ENCODE results near the gene FEN1. TPM values are rescaled to one million over a fixed set of nuclear protein-coding genes. Genes with fewer than 3 reads are reported as not detected.

FEN1 gene
- total RNA-seq, 1 donor from 2014 or later: 19.8 TPM

GRCh38 chr11:61778920-61779650 lies 13.6 kb upstream of the FEN1 start:
- no peak for TF ChIP-seq CTCF (IDR thresholded peaks at IDR 0.05)
- Mint-ChIP-seq H3K27ac (ENCODE audit: unreplicated experiment) (no peak overlapping the region), H3K36me3 (ENCODE audit: unreplicated experiment) (no peaks in the 10 kb centered on the region), H3K27me3 (ENCODE audit: unreplicated experiment) (no peaks in the 10 kb centered on the region), H3K4me3 (ENCODE audit: unreplicated experiment) (no peak overlapping the region), H3K4me1 (ENCODE audit: unreplicated experiment) (peaks cover 6% of the 10 kb centered on the region), H3K9me3 (ENCODE audit: unreplicated experiment) (no peaks in the 10 kb centered on the region)
- no peak for DNase-seq (ENCODE audit: extremely low spot score, unreplicated experiment)

- Mint-ChIP-seq H3K36me3 (ENCODE audit: unreplicated experiment) (peaks cover 4% of the 10 kb centered on the region), H3K9me3 (ENCODE audit: unreplicated experiment) (no peaks in the 10 kb centered on the region), H3K4me1 (ENCODE audit: unreplicated experiment) (peaks cover 11% of the 10 kb centered on the region), H3K4me3 (ENCODE audit: unreplicated experiment) (no peak overlapping the region), H3K27me3 (ENCODE audit: unreplicated experiment) (no peaks in the 10 kb centered on the region), H3K27ac (ENCODE audit: unreplicated experiment) (no peak overlapping the region)
- TF ChIP-seq CTCF (IDR thresholded peaks at IDR 0.05): no peak
- DNase-seq (ENCODE audit: extremely low spot score, unreplicated experiment): no peak
Measured at GRCh38 chr11:61779666-61780525, 12.8 kb upstream of the FEN1 start.

GRCh38 chr11:61780581-61781162 lies 12.0 kb upstream of the FEN1 start:
- H3K4me3 Mint-ChIP-seq (ENCODE audit: unreplicated experiment): no peak overlapping the region
- DNase-seq (ENCODE audit: extremely low spot score, unreplicated experiment): no peak
- H3K27me3 Mint-ChIP-seq (ENCODE audit: unreplicated experiment): no peaks in the 10 kb centered on the region
- H3K4me1 Mint-ChIP-seq (ENCODE audit: unreplicated experiment): peaks cover 12% of the 10 kb centered on the region
- peaks cover 5% of the 10 kb centered on the region for H3K36me3 Mint-ChIP-seq (ENCODE audit: unreplicated experiment)
- H3K9me3 Mint-ChIP-seq (ENCODE audit: unreplicated experiment): no peaks in the 10 kb centered on the region
- no peak overlapping the region for H3K27ac Mint-ChIP-seq (ENCODE audit: unreplicated experiment)
- TF ChIP-seq CTCF (IDR thresholded peaks at IDR 0.05): no peak

- H3K4me3 Mint-ChIP-seq (ENCODE audit: unreplicated experiment): no peak overlapping the region
- TF ChIP-seq CTCF (IDR thresholded peaks at IDR 0.05): no peak
- peaks cover 5% of the 10 kb centered on the region for H3K36me3 Mint-ChIP-seq (ENCODE audit: unreplicated experiment)
- H3K27ac Mint-ChIP-seq (ENCODE audit: unreplicated experiment): no peak overlapping the region
- H3K4me1 Mint-ChIP-seq (ENCODE audit: unreplicated experiment): peaks cover 12% of the 10 kb centered on the region
- no peaks in the 10 kb centered on the region for H3K9me3 Mint-ChIP-seq (ENCODE audit: unreplicated experiment)
- no peaks in the 10 kb centered on the region for H3K27me3 Mint-ChIP-seq (ENCODE audit: unreplicated experiment)
- DNase-seq (ENCODE audit: extremely low spot score, unreplicated experiment): no peak
Measured at GRCh38 chr11:61781585-61781984, 11.1 kb upstream of the FEN1 start.

GRCh38 chr11:61782299-61782698 lies 10.4 kb upstream of the FEN1 start:
- Mint-ChIP-seq H3K9me3 (ENCODE audit: unreplicated experiment) (no peaks in the 10 kb centered on the region), H3K4me1 (ENCODE audit: unreplicated experiment) (peaks cover 12% of the 10 kb centered on the region), H3K27ac (ENCODE audit: unreplicated experiment) (no peak overlapping the region), H3K27me3 (ENCODE audit: unreplicated experiment) (no peaks in the 10 kb centered on the region), H3K4me3 (ENCODE audit: unreplicated experiment) (no peak overlapping the region), H3K36me3 (ENCODE audit: unreplicated experiment) (peaks cover 5% of the 10 kb centered on the region)
- no peak for TF ChIP-seq CTCF (IDR thresholded peaks at IDR 0.05)
- no peak for DNase-seq (ENCODE audit: extremely low spot score, unreplicated experiment)
